GM15510 (cell line): Measurements from ENCODE around the gene CADPS2.

Experiments used
- POLR2A ChIP-seq: IDR thresholded peaks from 3 replicates; pipeline ENCODE4 v1.6.1; 2011; ENCODE audit warnings: borderline replicate concordance; ENCODE audit not compliant: insufficient read length; ENCODE audit errors: extremely low read depth

The CADPS2 gene

DNA sequence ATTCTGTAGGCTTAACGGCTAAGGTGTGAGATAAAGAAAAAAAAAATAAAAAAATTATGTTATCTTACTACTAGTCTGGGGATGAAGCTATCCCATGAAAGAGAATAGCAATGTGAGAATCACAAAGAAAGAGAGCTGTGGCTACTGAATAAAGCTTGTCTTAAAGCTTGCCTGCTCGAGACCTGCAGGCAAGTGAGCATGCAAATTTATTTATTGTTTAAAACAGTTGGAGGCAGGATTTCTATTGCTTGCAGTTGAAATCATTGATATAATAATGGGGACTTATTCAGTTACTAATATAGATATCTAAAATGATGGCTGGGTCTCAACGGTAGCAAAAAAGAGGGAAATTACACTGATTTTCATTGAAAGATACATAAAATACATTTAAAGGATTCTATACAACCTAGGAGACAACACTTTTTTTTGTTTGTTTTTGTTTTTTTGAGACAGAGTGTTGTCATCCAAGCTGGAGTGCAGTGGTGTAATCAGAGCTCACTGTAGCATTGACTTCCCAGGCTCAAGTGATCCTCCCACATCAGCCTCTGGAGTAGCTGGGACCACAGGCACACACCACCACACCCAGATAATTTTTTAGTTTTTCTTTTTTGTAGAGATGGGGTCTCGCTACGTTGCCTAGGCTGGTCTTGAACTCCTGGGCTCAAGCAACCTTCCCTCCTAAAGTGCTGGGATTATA is 437.2 kb downstream of the CADPS2 start:
- TF ChIP-seq POLR2A: no peak

DNA sequence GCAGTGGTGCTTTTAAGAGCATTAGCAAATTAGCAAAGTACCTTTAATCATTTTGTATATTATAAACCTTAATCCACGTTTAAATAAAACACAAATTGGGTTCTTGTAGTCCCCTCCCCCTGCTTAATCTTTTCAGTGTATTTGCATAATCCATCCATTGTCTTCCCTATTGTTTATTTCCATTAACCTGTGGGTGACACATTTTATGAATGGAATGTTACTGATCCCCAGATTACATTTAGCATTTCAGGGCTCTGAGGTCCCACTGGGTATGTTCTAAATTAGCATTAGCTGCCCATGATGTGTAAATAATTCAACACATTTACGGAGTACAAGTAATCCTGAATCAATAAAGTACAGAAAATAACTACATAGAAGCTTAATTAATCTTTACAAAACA is 443.3 kb downstream of the CADPS2 start:
- no peak for TF ChIP-seq POLR2A

DNA sequence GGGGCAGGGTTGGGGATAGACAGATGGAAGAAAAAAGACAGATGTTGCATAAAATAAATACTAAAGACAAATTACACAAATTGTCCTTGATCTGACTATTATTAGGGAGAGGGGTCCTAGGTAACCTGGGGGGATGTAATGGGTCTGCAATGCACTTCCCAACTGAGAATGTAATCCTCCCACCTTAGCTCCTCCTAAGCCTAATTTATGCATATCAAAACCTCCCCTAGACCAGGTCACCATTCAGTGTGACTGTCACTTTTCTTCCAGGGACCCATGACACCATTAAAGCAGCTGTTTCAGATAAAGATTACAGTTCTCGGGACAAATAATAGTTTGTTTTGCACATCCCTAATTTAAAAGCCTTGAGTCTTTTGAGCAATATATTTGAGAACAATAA is 447.8 kb downstream of the CADPS2 start:
- TF ChIP-seq POLR2A: no peak

DNA sequence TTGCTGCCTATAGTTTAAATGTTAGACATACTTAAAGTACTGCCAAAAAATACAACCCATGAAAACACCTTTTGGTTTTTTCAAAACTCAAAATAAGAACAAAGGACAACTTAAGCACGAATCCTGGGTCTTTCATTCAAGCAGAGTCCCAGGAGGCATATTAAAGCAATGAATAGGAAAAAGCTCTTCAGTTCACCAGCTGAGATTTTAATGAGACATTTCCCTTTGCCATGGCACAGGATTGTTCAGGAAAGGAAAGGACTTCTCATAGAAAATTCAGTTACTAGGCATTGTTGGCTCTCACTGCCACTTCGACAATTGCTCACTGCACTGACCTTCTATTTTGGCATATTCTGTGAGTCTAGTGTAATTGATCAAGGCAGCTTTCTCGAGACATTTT is 448.3 kb downstream of the CADPS2 start:
- TF ChIP-seq POLR2A: no peak

DNA sequence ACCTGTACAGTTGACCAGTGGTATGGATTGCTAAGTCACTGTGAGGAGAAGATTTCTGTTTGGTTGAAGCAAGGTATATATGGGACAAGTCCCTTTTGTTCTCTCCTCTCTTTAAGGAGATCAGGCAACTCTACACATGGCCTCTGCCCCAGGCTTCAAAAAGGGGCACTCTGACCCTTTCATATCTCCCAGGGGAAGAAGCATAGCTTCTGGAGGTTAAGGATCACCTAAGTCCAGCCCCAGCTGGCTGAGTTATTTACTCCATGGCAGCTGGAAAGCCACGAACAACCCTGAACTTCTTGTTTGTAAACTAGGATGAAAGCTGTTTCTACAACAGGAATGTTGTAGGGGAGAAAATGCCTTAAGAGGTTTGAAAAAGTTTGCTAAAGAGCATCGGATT is 452.5 kb downstream of the CADPS2 start:
- TF ChIP-seq POLR2A: no peak

DNA sequence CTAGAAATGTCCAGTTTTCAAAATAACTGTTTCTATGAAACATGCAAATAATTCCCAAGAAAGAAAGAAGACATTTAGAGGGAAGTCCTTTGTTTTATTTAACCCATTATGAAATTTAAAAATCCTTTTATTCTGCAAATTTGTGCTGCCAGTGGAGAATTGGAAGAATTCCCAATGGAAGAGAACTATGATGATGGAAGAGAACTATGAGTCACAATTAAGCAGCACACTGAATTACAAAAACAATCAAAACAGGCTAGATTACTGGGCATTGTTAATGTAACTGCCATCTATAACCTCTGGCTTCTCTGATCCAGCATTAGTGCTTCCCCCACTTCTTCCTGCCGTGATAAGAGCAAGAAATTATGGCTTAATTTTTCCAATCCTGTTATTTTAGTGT is 455.6 kb downstream of the CADPS2 start:
- no peak for TF ChIP-seq POLR2A

DNA sequence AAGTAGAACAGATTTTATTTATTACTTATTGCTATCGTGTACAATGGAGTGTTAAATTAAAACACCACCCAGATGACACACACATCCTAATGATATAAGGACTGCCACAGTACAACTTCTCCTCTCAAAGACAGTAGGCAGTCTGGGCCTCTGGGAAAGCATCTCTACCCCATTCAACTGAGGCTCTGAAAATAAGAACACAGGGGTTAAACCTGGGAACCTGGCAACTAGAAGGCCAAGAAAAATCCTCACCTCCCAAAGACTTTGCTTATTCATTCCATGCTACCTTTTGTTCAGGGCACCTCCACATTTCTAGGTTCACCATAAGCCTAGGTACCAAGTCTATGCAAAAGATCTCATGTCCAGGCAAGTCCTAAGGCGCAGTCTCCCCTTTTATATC is 456.3 kb downstream of the CADPS2 start:
- no peak for TF ChIP-seq POLR2A

DNA sequence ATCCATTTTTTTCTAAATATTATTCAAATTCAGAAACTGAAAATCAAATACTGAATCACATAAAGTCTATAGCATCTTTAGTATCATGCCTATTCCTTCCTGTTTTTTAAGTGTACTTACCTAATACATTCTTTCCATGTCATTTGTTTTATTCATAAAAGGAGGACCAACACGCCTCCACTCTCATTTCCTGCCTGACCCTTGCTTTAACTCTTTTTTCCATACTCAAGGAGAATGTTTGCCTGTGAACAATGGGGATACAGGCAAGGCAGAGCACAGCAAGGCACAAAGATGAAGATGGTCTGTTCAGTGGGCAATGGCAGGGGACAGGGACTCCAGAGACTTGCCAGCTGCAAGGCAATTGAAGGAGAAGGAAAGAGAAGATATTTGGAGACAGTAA is 460.5 kb downstream of the CADPS2 start:
- TF ChIP-seq POLR2A: no peak

DNA sequence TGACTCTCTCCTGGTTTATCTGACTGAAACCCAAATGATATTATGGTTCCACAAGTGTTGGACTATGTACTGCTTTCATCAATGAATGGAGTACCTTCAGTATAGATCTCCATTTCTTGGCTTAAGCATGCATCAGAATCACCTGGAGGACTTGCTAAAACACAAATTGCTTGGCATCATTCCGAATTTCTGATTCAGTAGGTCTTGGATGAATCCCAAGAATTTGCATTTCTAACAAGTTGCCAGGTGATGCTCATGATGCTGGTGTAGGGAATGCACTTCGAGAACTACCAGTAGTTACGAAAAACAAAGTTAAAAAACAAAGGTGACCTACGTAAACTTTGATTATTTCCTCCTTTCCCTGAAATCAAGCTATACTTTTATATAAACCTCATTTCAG is 462.7 kb downstream of the CADPS2 start:
- TF ChIP-seq POLR2A: no peak

DNA sequence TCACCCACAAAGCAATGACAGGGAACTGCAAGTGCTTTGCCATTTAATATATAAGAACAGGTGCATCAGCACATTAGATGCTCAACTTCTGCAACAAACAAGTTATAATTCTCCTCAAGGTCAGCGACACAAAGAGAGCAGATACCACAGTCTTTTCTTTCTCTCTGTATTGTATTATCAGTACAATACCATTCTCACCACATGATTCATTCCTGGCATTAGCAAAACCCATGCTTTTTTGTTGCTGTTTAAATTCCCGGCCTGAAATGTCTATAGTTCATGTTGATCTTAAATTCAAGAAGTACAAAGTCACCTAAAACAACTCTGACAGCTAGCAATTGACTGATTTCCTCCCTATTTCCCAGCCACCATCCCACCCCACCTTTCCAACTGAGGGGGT is 469.9 kb downstream of the CADPS2 start:
- no peak for TF ChIP-seq POLR2A

DNA sequence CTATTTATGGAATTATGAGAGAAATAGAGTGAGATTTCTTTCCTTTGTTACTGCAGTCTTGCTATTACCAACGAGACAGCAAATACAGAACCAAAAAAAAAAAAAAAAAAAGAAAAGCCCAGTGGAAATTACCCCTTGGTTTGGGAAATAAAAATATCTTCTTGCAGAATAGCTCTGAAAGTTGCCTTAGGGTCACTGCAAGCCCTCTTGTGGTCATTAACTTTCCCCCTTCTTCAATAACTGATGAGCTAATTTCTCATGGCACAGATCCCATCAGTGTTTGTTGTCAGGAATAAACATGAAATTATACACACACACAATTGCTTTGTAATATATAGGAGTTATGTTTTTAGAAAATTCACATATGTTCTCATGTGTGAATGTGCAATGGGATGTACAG is 470.8 kb downstream of the CADPS2 start:
- no peak for TF ChIP-seq POLR2A

DNA sequence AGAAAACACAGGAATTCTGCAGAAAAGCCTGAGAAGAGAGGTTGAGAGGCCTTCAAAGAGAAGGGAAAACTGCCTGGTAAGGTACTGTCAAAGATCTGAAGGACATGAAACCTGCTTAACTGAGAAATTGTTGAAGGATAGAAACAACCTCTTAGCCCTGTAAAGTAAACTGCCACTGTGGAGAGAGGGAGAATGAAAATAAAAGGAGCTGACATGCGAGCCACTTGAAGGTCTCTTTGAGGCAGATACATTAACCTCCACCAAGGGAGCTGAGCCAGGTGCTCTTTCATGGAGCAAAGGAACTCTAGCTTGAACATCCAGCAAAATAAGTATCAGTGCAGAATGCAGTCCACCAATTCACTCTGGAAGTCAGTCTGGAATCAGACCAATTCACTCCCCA is 472.9 kb downstream of the CADPS2 start:
- TF ChIP-seq POLR2A: no peak

DNA sequence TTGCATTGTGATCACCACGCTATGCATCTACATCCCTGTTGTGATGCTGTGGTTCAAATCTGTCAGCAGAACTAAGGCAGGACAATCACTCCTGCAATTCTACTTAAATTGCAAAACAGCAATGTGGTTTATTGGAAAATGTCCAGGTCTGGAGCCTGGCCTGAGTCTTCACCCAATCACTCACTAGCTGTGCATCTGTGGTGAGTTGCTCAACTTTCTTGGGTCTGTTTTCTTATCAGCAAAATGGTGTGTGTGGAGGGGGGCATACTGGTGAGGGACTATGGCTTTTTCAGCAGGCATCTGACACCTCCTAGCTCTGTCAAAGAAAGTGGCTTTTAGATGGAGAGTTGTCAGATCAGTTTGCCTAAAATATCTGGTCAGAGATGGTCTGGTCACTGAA is 473.4 kb downstream of the CADPS2 start:
- no peak for TF ChIP-seq POLR2A

DNA sequence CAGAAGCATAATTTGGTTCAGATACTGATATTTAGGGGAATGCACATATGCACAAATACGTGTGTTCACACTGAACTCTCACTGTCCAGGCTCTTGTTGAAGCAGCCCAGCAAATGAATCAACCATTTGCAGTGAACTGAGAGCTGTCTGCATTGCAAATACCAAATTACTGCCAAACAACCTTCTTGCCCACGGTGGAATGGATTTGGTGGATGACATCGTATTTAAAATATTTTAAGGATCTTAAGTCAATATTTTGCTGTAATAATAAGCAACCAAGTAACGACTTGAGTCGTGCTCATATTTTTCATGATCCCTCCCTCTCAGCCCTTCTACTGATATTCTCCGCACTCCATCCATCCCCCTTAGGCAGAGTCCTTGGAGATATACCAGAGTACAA is 473.8 kb downstream of the CADPS2 start:
- TF ChIP-seq POLR2A: no peak

DNA sequence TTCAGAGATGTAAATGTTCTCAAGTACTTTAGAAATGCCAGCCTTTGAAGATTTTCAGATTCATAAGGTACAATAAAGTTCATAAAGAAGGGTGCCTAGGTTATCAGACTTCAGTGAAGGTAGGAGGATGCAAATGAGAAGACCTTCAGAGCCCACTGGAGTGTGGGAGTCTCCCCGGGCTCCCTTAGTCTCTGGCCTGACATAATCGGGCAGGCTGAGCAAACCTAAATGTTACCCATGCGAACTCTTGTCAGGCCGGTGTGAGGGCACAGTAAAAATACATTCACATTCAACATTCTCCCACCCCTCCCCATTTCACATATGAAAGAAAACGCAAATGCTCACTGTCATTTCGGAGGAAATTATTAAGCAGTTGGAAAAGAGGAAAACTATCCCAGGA is 479.1 kb downstream of the CADPS2 start:
- no peak for TF ChIP-seq POLR2A

DNA sequence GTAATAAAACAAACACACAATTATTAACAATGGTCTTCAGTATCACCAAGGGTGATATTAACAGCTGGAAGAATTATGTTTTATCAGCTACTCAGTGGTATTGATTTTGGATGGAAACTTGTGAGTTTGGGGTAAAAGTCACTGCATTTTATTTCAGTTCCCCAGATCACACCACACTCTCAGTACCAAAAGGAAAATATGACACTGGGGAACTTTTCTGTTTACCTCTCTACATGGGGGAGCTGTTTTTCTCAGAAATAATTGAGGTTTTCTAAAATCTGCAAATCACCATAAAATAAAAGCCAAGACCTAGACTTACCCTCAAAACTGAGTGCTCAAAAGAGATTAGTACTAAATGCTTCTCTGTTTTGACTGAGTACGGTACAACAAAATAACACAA is 483.1 kb downstream of the CADPS2 start:
- no peak for TF ChIP-seq POLR2A

DNA sequence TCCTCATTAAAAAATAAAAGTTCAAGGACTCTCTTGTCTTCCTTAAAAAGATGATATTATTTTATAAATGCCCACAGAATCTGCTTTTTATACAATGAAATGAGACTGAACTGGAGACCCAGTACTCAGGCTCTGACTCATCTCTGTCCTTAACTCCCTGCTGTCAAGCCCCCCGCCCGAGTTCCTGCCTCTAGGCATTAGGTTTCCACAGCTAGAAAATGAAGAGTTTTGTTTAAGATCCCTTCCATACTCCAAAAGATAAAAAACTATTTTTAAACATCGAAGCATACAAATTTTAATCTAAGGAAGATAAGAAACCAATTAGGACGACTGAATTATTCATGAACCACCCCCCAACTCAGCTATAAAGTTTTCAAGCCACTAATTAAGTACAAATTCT is 484.0 kb downstream of the CADPS2 start:
- no peak for TF ChIP-seq POLR2A
